B cell (primary cell): Measurements from ENCODE around the gene ADRA2A. TPM values are rescaled to one million over a fixed set of nuclear protein-coding genes. Genes with fewer than 3 reads are reported as not detected.

Experiments
- ATAC-seq: fragments of 200-7000 bp; cut with Tn5 transposase; one replicate; pipeline ENCODE4 v1.10.0; 2021; ENCODE audit warnings: low read depth, mild to moderate bottlenecking, moderate number of reproducible peaks, moderate library complexity
- CTCF ChIA-PET: fragments of 350-600 bp; sonication (Branson Sonifier 250); formaldehyde crosslinking; loops from one replicate; lab custom pipeline; 2021; ENCODE audit warnings: antibody characterized with exemption, inconsistent platforms; lab: Charles Lee
- POLR2A ChIA-PET: fragments of 350-600 bp; sonication (Branson Sonifier 250); formaldehyde crosslinking; loops from one replicate; lab custom pipeline; 2021; ENCODE audit warnings: antibody characterized with exemption; lab: Charles Lee
- DNase-seq: peaks from one replicate; pipeline ENCODE4 v3.0.0; 2013
- H2AFZ ChIP-seq: 2 replicates; pipeline ENCODE4 v1.6.1; 2012; ENCODE audit warnings: mild to moderate bottlenecking, low read depth, low read length; ENCODE audit not compliant: insufficient read depth, poor library complexity, severe bottlenecking
- H3K27ac ChIP-seq, 2 donors: 1 replicate in 1 of 2; 2 replicates in 1 of 2; pipeline ENCODE4 v1.5.1; 2012 to 2013; ENCODE audit warnings: low read length in 2 of 2, mild to moderate bottlenecking in 2 of 2, moderate library complexity in 1 of 2
- H3K27me3 ChIP-seq, 4 experiments: fragments of 200-600 bp in 1 of 4; sonication (generic) in 1 of 4; replicated peaks in 1 of 4; 1 replicate in 2 of 4; 2 replicates in 2 of 4; pipeline versions ENCODE4 v1.6.1 to v1.7.0; 2013 to 2016; ENCODE audit warnings: low read length in 3 of 4, mild to moderate bottlenecking in 2 of 4, mixed read lengths in 1 of 4, moderate library complexity in 1 of 4; ENCODE audit not compliant: insufficient read depth in 4 of 4, control insufficient read depth in 3 of 4; ENCODE audit errors: control extremely low read depth in 1 of 4
- H3K36me3 ChIP-seq, 2 experiments: replicated peaks in 1 of 2; 1 replicate in 1 of 2; 2 replicates in 1 of 2; pipeline versions ENCODE4 v1.6.1 to v1.7.1; 2013; ENCODE audit warnings: low read length in 1 of 2; ENCODE audit not compliant: insufficient read depth in 2 of 2, control insufficient read depth in 1 of 2; ENCODE audit errors: control extremely low read depth in 1 of 2, extremely low read depth in 1 of 2
- H3K4me1 ChIP-seq, 2 donors: fragments of 200-600 bp in 1 of 2; sonication (generic) in 1 of 2; 1 replicate in 1 of 2; 2 replicates in 1 of 2; pipeline versions ENCODE4 v1.5.1 to v1.6.1; 2013 to 2017; ENCODE audit warnings: low read length in 2 of 2; ENCODE audit not compliant: control insufficient read depth in 2 of 2, insufficient read depth in 2 of 2
- H3K4me2 ChIP-seq: replicated peaks from 2 replicates; pipeline ENCODE3; 2012; ENCODE audit warnings: mild to moderate bottlenecking, low read depth, low read length; ENCODE audit not compliant: poor library complexity, severe bottlenecking
- H3K4me3 ChIP-seq, 5 experiments: fragments of 200-600 bp in 1 of 5; sonication (generic) in 1 of 5; 1 replicate in 3 of 5; 2 replicates in 2 of 5; pipeline versions ENCODE4 v1.5.1 to v1.7.0; 2011 to 2016; ENCODE audit warnings: low read length in 4 of 5, mild to moderate bottlenecking in 4 of 5, low read depth in 2 of 5, control low read depth in 1 of 5, moderate library complexity in 1 of 5; ENCODE audit not compliant: insufficient read depth in 1 of 5; ENCODE audit errors: control extremely low read depth in 1 of 5, extremely low read depth in 1 of 5
- H3K79me2 ChIP-seq: fragments of 200-600 bp; sonication (generic); one replicate; pipeline ENCODE4 v1.6.0; 2016; ENCODE audit warnings: low read length; ENCODE audit not compliant: control insufficient read depth, insufficient read depth
- H3K9ac ChIP-seq: fragments of 200-600 bp; sonication (generic); 2 replicates; pipeline ENCODE4 v1.6.1; 2017; ENCODE audit warnings: mild to moderate bottlenecking, low read length, moderate library complexity
- H3K9me3 ChIP-seq, 3 donors: one replicate each; pipeline versions ENCODE4 v1.6.1 to v1.7.1; 2013; ENCODE audit warnings: low read length in 2 of 3; ENCODE audit not compliant: control insufficient read depth in 2 of 3, insufficient read depth in 1 of 3; ENCODE audit errors: control extremely low read depth in 1 of 3
- H4K20me1 ChIP-seq: 2 replicates; pipeline ENCODE4 v1.6.0; 2012; ENCODE audit warnings: mild to moderate bottlenecking, low read length; ENCODE audit not compliant: insufficient read depth, control insufficient read depth, poor library complexity, severe bottlenecking
- H3K27ac Mint-ChIP-seq: one replicate; pipeline ENCODE4 v1.8.0; 2021; ENCODE audit warnings: mixed read lengths
- H3K27me3 Mint-ChIP-seq: one replicate; pipeline ENCODE4 v1.8.0; 2021; ENCODE audit warnings: mixed read lengths
- H3K4me1 Mint-ChIP-seq: one replicate; pipeline ENCODE4 v1.8.0; 2021; ENCODE audit warnings: mixed read lengths
- H3K4me3 Mint-ChIP-seq: one replicate; pipeline ENCODE4 v1.8.0; 2021; ENCODE audit warnings: mixed read lengths
- H3K9me3 Mint-ChIP-seq: one replicate; pipeline ENCODE4 v1.8.0; 2022; ENCODE audit warnings: mixed read lengths; ENCODE audit not compliant: insufficient read depth
- CTCF ChIP-seq: fragments of 200-600 bp; IDR thresholded peaks from one replicate; pipeline ENCODE4 v1.8.0; 2022; ENCODE audit warnings: antibody characterized with exemption, mild to moderate bottlenecking
- EZH2 ChIP-seq: IDR thresholded peaks from 2 replicates; pipeline ENCODE4 v1.6.1; 2012; ENCODE audit warnings: borderline replicate concordance, low read depth, mild to moderate bottlenecking, moderate library complexity, low read length; ENCODE audit not compliant: insufficient read depth, poor library complexity, severe bottlenecking
- WGBS: methylation state at CpG from one replicate; pipeline ENCODE4 v1.1.5; 2013; ENCODE audit warnings: missing lambda C conversion rate; ENCODE audit not compliant: insufficient coverage; 5-methylcytosine and 5-hydroxymethylcytosine counted together
- intact Hi-C: fragments of 100-400 bp; cut with micrococcal nuclease; formaldehyde crosslinking; loops from one replicate; pipeline ENCODE4 v1.10.0; 2022
- polyA plus RNA-seq: library from polyadenylated mRNA; depleted of rRNA; stranded (reverse); fragments of >200 nt; gene quantifications from 2 replicates; pipeline ENCODE4 v1.2.3, GENCODE V29; 2012
- total RNA-seq, 2 donors: library from RNA; stranded (reverse); fragments of 120-200 nt in 1 of 2; gene quantifications; 1 replicate in 1 of 2; 2 replicates in 1 of 2; pipeline versions ENCODE4 v1.2.3 to v1.2.4, GENCODE V29; 2013 to 2022

Gene ADRA2A
- total and polyA plus RNA-seq, 2 donors (not counting 1 experiment from before 2014, with no cell fraction given) = 0.01 TPM; not detected in 1

DNA sequence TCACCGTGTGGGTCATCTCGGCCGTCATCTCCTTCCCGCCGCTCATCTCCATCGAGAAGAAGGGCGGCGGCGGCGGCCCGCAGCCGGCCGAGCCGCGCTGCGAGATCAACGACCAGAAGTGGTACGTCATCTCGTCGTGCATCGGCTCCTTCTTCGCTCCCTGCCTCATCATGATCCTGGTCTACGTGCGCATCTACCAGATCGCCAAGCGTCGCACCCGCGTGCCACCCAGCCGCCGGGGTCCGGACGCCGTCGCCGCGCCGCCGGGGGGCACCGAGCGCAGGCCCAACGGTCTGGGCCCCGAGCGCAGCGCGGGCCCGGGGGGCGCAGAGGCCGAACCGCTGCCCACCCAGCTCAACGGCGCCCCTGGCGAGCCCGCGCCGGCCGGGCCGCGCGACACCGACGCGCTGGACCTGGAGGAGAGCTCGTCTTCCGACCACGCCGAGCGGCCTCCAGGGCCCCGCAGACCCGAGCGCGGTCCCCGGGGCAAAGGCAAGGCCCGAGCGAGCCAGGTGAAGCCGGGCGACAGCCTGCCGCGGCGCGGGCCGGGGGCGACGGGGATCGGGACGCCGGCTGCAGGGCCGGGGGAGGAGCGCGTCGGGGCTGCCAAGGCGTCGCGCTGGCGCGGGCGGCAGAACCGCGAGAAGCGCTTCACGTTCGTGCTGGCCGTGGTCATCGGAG lies 1.8 kb downstream of the ADRA2A start:
- Histone ChIP-seq H3K4me3 (no peak overlapping the region), H3K36me3 (no peaks in the 10 kb centered on the region), H4K20me1 (no peaks in the 10 kb centered on the region), H3K4me1 (peaks cover 24 to 33% of the 10 kb centered on the region in 2 donors), H3K27me3 (peaks cover 0 to 58% (median 32%) of the 10 kb centered on the region in 4 experiments), H2AFZ (no peak overlapping the region), H3K79me2 (no peaks in the 10 kb centered on the region), H3K27ac (no peak overlapping the region), H3K9ac (no peak overlapping the region), H3K9me3 (peaks cover 0 to 22% (median 0%) of the 10 kb centered on the region in 3 donors), H3K4me2 (no peak overlapping the region)
- no peak for ATAC-seq
- WGBS = 35% methylated on average over 104 of the region's 104 CpGs
- Mint-ChIP-seq H3K27ac (no peak overlapping the region), H3K4me1 (peaks cover 18% of the 10 kb centered on the region), H3K9me3 (no peaks in the 10 kb centered on the region), H3K27me3 (peaks cover 63% of the 10 kb centered on the region), H3K4me3 (peak overlapping the region; percentile 59)
- CTCF ChIA-PET = no interaction called here
- no peak for TF ChIP-seq CTCF
- TF ChIP-seq EZH2 = no peak
- POLR2A ChIA-PET = no interaction called here
- intact Hi-C loops = no loop called here
- DNase-seq = no peak

DNA sequence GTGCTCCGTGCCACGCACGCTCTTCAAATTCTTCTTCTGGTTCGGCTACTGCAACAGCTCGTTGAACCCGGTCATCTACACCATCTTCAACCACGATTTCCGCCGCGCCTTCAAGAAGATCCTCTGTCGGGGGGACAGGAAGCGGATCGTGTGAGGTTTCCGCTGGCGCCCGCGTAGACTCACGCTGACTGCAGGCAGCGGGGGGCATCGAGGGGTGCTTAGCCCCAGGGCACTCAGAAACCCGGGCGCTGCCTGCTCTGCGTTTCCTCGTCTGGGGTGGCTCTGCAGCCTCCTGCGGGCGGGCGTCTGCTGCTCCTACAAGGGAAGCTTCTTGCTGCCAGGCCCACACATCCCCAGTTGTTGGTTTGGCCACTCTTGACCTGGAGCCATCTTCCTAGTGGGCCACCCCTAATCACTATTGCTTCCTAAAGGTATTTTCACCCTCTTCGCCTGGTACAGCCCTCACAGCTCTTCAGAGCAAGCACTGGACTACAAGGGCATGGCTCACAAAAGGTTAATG lies 2.5 kb downstream of the ADRA2A start:
- DNase-seq (no peak), ATAC-seq (no peak)
- Mint-ChIP-seq H3K4me3 (peak overlapping the region; percentile 59), H3K9me3 (no peaks in the 10 kb centered on the region), H3K27ac (no peak overlapping the region), H3K4me1 (peaks cover 18% of the 10 kb centered on the region), H3K27me3 (peaks cover 58% of the 10 kb centered on the region)
- H3K27me3 ChIP-seq = peaks cover 0 to 51% (median 27%) of the 10 kb centered on the region in 4 experiments
- no peak overlapping the region for H3K4me2 ChIP-seq
- 87% methylated on average over 27 of the region's 28 CpGs for WGBS
- POLR2A ChIA-PET = no interaction called here
- H3K9ac ChIP-seq = no peak overlapping the region
- TF ChIP-seq EZH2 = no peak
- TF ChIP-seq CTCF = no peak
- CTCF ChIA-PET = no interaction called here
- no peaks in the 10 kb centered on the region for H4K20me1 ChIP-seq
- intact Hi-C loops = no loop called here
- H3K4me1 ChIP-seq = peaks cover 24 to 33% of the 10 kb centered on the region in 2 donors
- no peaks in the 10 kb centered on the region for H3K36me3 ChIP-seq
- H3K4me3 ChIP-seq = no peak overlapping the region
- H3K27ac ChIP-seq = no peak overlapping the region
- H3K79me2 ChIP-seq = no peaks in the 10 kb centered on the region
- peaks cover 0 to 22% (median 0%) of the 10 kb centered on the region in 3 donors for H3K9me3 ChIP-seq
- H2AFZ ChIP-seq = no peak overlapping the region
